GM23248 (cell line): ENCODE measurements around the gene ZNF771. TPM values are rescaled to one million over a fixed set of nuclear protein-coding genes. Genes with fewer than 3 reads are reported as not detected.

Source experiments
- DNase-seq: peaks from one replicate; pipeline ENCODE4 v3.0.0-alpha.2; 2015
- H2AFZ ChIP-seq: fragments of 200-600 bp; sonication (generic); 2 replicates; pipeline ENCODE4 v1.6.1; 2016; ENCODE audit warnings: antibody characterized with exemption
- H3F3A ChIP-seq: fragments of 200-600 bp; sonication (generic); 2 replicates; pipeline ENCODE4 v1.6.1; 2016; ENCODE audit warnings: mild to moderate bottlenecking, antibody characterized with exemption, mixed run types; ENCODE audit not compliant: insufficient read depth
- H3K27ac ChIP-seq: fragments of 200-600 bp; sonication (generic); 2 replicates; pipeline ENCODE4 v1.5.1; 2016; ENCODE audit warnings: mild to moderate bottlenecking
- H3K27me3 ChIP-seq: fragments of 200-600 bp; sonication (generic); replicated peaks from 2 replicates; pipeline ENCODE4 v1.6.1; 2016; ENCODE audit warnings: mild to moderate bottlenecking; ENCODE audit not compliant: insufficient read depth
- H3K36me3 ChIP-seq: fragments of 200-600 bp; sonication (generic); 2 replicates; pipeline ENCODE4 v1.6.1; 2016; ENCODE audit warnings: low read depth, mild to moderate bottlenecking
- H3K4me1 ChIP-seq: fragments of 200-600 bp; sonication (generic); 2 replicates; pipeline ENCODE4 v1.6.1; 2016; ENCODE audit warnings: mild to moderate bottlenecking; ENCODE audit not compliant: insufficient read depth
- H3K4me2 ChIP-seq: fragments of 200-600 bp; sonication (generic); one replicate; pipeline ENCODE4 v1.6.1; 2016; ENCODE audit warnings: mild to moderate bottlenecking; ENCODE audit not compliant: unreplicated experiment
- H3K4me3 ChIP-seq: fragments of 200-600 bp; sonication (generic); 2 replicates; pipeline ENCODE4 v1.5.1; 2016; ENCODE audit warnings: mild to moderate bottlenecking
- H3K79me2 ChIP-seq: fragments of 200-600 bp; sonication (generic); 2 replicates; pipeline ENCODE4 v1.6.1; 2016; ENCODE audit warnings: mild to moderate bottlenecking; ENCODE audit not compliant: insufficient read depth
- H3K9ac ChIP-seq: fragments of 200-600 bp; sonication (generic); 2 replicates; pipeline ENCODE4 v1.6.1; 2016; ENCODE audit warnings: mild to moderate bottlenecking
- H3K9me2 ChIP-seq: fragments of 200-600 bp; sonication (generic); 2 replicates; pipeline ENCODE4 v1.6.1; 2016; ENCODE audit warnings: mixed run types, mild to moderate bottlenecking, moderate library complexity; ENCODE audit not compliant: insufficient read depth
- H3K9me3 ChIP-seq: fragments of 200-600 bp; sonication (generic); one replicate; pipeline ENCODE4 v1.6.1; 2017; ENCODE audit warnings: low read depth
- H4K20me1 ChIP-seq: fragments of 200-600 bp; sonication (generic); 2 replicates; pipeline ENCODE4 v1.6.0; 2016; ENCODE audit not compliant: insufficient read depth
- EZH2 ChIP-seq: fragments of 200-600 bp; sonication (generic); IDR thresholded peaks from 2 replicates; pipeline ENCODE4 v1.6.1; 2018; ENCODE audit warnings: antibody characterized with exemption, mild to moderate bottlenecking; ENCODE audit not compliant: insufficient read depth, poor library complexity, severe bottlenecking
- EZH2phosphoT487 ChIP-seq: fragments of 200-600 bp; sonication (generic); IDR thresholded peaks from 2 replicates; pipeline ENCODE4 v1.6.1; 2018; ENCODE audit warnings: antibody characterized with exemption, moderate library complexity, mild to moderate bottlenecking, low read depth; ENCODE audit not compliant: insufficient read depth
- WGBS, 2 experiments: methylation state at CpG; one replicate each; pipeline ENCODE4 v1.1.6; 2015 to 2017; ENCODE audit warnings: low lambda C conversion rate in 2 of 2, low coverage in 1 of 2; ENCODE audit errors: missing lambda C conversion rate in 2 of 2; 5-methylcytosine and 5-hydroxymethylcytosine counted together
- in situ Hi-C: fragments of 300-500 bp; cut with MboI; formaldehyde crosslinking; loops from 2 replicates; pipeline ENCODE4 v1.15.0; 2020
- polyA plus RNA-seq: library from polyadenylated mRNA; unstranded; fragments of >200 nt; fragmentation: Nextera tagmentation; extraction: Ambion mirVana; gene quantifications from 2 replicates; pipeline ENCODE4 v1.2.1, GENCODE V29; 2016
- total RNA-seq: library from RNA; depleted of rRNA; stranded (reverse); fragments of >200 nt; shearing (Covaris generic); gene quantifications from 2 replicates; pipeline ENCODE4 v1.2.3, GENCODE V29; 2014

Gene ZNF771
- total and polyA plus RNA-seq, 2 experiments from 2014 or later = 17.6 to 20.1 TPM

DNA sequence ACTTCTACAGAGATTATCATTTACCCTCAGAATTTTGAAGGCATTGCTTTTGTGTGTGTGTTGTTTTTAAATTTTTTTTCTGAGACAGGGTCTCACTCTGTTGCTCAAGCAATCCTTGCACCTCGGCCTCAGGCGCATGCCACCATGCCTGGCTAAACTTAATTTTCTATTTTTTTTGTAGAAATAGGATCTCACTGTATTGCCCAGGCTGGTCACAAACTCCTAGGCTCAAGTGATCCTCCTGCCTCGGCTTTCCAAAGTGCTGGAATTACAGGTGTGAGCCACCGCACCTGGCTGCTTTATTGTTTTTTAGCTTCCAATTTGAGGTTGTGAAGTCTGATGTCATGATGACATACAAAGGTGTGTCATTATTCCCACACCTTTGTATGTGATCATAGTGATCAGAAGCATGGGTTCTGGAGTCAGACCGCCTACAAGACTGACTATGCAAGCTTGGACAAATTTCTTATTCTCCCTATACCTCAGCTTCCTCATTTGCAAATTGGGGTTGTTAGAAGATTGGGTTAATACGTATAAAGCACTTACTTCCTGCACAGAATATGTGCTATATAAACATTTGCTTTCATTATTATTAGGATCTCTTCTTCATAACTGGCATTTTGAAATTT lies 32.4 kb downstream of the ZNF771 start:
- 75 to 81% methylated on average over 6 of the region's 6 CpGs for WGBS, 2 experiments
- no peaks in the 10 kb centered on the region for H4K20me1 ChIP-seq
- peaks cover 12% of the 10 kb centered on the region for H3K79me2 ChIP-seq
- peaks cover 17% of the 10 kb centered on the region; the same call in 1 of the 2 replicates for H3F3A ChIP-seq
- H3K9me3 ChIP-seq = no peaks in the 10 kb centered on the region
- no peak overlapping the region for H3K4me3 ChIP-seq
- no peak overlapping the region for H3K4me2 ChIP-seq
- H3K9me2 ChIP-seq = no peaks in the 10 kb centered on the region
- DNase-seq = no peak
- peaks cover 11% of the 10 kb centered on the region; the same call in 1 of the 2 replicates for H3K36me3 ChIP-seq
- in situ Hi-C loops = loop anchor here (10.0 kb wide), 1 partner anchor 185 kb away; no protein-coding TSS in a partner anchor
- no peak overlapping the region for H3K9ac ChIP-seq
- no peak overlapping the region for H2AFZ ChIP-seq
- H3K27ac ChIP-seq = no peak overlapping the region
- H3K4me1 ChIP-seq = peaks cover 14% of the 10 kb centered on the region; the same call in 1 of the 2 replicates
- no peak for TF ChIP-seq EZH2phosphoT487
- no peak for TF ChIP-seq EZH2
- H3K27me3 ChIP-seq = no peaks in the 10 kb centered on the region

DNA sequence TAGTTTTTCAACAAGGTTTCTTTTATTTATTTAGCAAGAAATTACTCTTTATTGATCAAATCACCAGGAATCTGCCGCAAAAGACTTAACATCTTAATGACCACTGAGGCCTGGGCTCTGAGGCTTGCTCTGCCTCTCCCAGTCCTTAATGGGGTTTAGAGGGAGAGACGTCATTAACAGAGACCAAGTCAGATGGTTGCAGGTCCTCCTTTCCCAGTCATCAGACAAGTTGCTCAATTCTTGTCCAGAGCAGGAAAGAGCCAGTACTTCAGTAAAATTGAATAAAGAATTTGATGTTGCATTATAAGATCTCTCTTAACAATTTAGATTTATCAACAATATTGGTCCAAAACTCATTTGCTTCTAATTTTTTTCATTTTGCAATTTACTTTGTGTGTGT lies 36.2 kb downstream of the ZNF771 start:
- no peak overlapping the region for H3K4me2 ChIP-seq
- peaks cover 11% of the 10 kb centered on the region; the same call in 1 of the 2 replicates for H3K36me3 ChIP-seq
- no peak for TF ChIP-seq EZH2
- no peak for TF ChIP-seq EZH2phosphoT487
- no peaks in the 10 kb centered on the region for H3K9me3 ChIP-seq
- no peak overlapping the region for H2AFZ ChIP-seq
- peaks cover 17% of the 10 kb centered on the region for H3K79me2 ChIP-seq
- no peak for DNase-seq
- no peak overlapping the region for H3K9ac ChIP-seq
- WGBS, 2 experiments = 96 to 97% methylated on average over 2 of the region's 2 CpGs
- peaks cover 17% of the 10 kb centered on the region; the same call in 1 of the 2 replicates for H3K4me1 ChIP-seq
- H3K27ac ChIP-seq = no peak overlapping the region
- H4K20me1 ChIP-seq = no peaks in the 10 kb centered on the region
- H3F3A ChIP-seq = peaks cover 20% of the 10 kb centered on the region; the same call in 1 of the 2 replicates
- H3K27me3 ChIP-seq = no peaks in the 10 kb centered on the region
- in situ Hi-C loops = loop anchor here (10.0 kb wide), 1 partner anchor 181 kb away; no protein-coding TSS in a partner anchor
- H3K9me2 ChIP-seq = no peaks in the 10 kb centered on the region
- no peak overlapping the region for H3K4me3 ChIP-seq

DNA sequence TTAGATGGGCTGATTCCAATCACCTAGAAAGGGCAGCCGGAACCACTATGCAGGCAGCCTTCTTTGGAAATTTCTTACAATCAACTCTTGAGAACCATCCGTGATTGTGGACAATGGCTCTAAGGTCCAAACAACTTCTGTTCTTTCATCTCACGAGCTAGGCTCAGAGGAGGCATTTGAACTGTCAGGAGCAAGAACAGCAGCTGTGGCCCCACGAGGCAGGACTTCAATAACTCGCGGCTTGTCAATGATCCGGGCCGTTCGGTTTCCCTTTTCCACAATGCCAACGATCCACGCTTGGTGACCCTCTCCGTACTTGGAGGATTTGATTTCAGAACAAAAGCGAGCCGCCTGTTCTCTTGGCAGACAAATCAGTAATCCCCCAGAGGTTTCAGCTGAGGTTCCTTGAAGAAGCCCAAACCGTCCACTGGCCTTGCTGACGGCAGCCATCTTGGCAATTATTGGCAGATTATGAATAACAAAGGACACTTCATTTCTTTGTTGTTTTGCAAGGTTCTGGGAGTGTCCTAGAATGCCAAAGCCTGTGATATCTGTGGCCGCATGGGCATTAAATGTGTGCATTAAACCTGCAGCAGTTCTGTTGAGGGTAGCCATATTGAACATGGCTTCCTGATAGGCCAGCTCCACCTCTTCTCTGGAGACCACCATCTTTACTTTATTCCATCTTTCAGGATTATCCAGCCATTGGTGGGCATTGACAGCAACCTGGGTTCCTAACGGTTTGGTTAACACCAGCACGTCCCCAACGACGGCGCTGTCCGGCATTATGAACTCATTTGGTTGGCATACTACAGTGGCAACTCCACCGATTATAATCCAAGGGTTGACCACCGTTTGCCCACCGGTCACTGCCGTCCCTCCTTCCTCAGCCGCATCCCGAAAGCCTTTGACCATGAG lies 37.1 kb downstream of the ZNF771 start:
- Histone ChIP-seq H3K27ac (peak overlapping the region; percentile 97), H3K79me2 (peaks cover 17% of the 10 kb centered on the region), H3F3A (peaks cover 20% of the 10 kb centered on the region; the same call in 1 of the 2 replicates), H3K4me3 (peak overlapping the region; percentile 98), H3K4me1 (peaks cover 17% of the 10 kb centered on the region; the same call in 1 of the 2 replicates), H3K4me2 (peak overlapping the region; percentile 88), H3K27me3 (no peaks in the 10 kb centered on the region), H3K36me3 (peaks cover 11% of the 10 kb centered on the region; the same call in 1 of the 2 replicates), H4K20me1 (no peaks in the 10 kb centered on the region), H3K9me3 (no peaks in the 10 kb centered on the region), H3K9me2 (no peaks in the 10 kb centered on the region), H3K9ac (peak overlapping the region; percentile 98), H2AFZ (peak overlapping the region; percentile 92)
- DNase-seq = no peak
- 97% methylated on average over 29 of the region's 29 CpGs for WGBS, 2 experiments
- no peak for TF ChIP-seq EZH2phosphoT487
- no peak for TF ChIP-seq EZH2
- in situ Hi-C loops = loop anchor here (10.0 kb wide), 1 partner anchor 180 kb away; no protein-coding TSS in a partner anchor

DNA sequence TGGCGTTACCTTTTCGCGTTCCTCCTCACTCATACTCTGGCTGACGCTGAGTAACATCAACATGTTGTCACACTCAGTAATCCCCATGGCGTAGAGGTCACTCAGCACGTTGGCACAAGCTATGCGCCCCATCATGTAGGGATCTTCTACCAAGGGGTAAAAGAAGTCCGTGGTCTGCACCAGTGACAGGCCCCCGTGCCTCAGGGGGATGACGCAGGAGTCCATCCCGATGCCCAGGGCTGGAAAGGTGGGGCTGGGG lies 37.7 kb downstream of the ZNF771 start:
- H3K79me2 ChIP-seq = peaks cover 17% of the 10 kb centered on the region
- H2AFZ ChIP-seq = peak overlapping the region; percentile 92
- H3K9ac ChIP-seq = peak overlapping the region; percentile 98
- in situ Hi-C loops = loop anchor here (10.0 kb wide), 1 partner anchor 180 kb away; no protein-coding TSS in a partner anchor
- H3F3A ChIP-seq = peaks cover 19% of the 10 kb centered on the region; the same call in 1 of the 2 replicates
- no peaks in the 10 kb centered on the region for H3K9me2 ChIP-seq
- peak overlapping the region; percentile 88 for H3K4me2 ChIP-seq
- H3K9me3 ChIP-seq = no peaks in the 10 kb centered on the region
- TF ChIP-seq EZH2 (no peak), EZH2phosphoT487 (no peak)
- peak overlapping the region; percentile 97 for H3K27ac ChIP-seq
- 39 to 45% methylated on average over 11 of the region's 11 CpGs for WGBS, 2 experiments
- H3K36me3 ChIP-seq = peaks cover 11% of the 10 kb centered on the region; the same call in 1 of the 2 replicates
- no peak for DNase-seq
- H3K4me1 ChIP-seq = peaks cover 17% of the 10 kb centered on the region; the same call in 1 of the 2 replicates
- no peaks in the 10 kb centered on the region for H4K20me1 ChIP-seq
- peak overlapping the region; percentile 98 for H3K4me3 ChIP-seq
- no peaks in the 10 kb centered on the region for H3K27me3 ChIP-seq
